Endothelial cell of umbilical vein (primary cell): ENCODE results near the gene MPHOSPH8. TPM values are rescaled to one million over a fixed set of nuclear protein-coding genes. Genes with fewer than 3 reads are reported as not detected.

Experiments
- BruUV-seq: library from RNA; stranded (reverse); fragments of 400-500 nt; replicated peaks from 2 replicates; lab custom pipeline; 2021; lab: Mats Ljungman, UMichigan
- CTCF ChIA-PET: fragments of 300-600, 350-600 bp; sonication (Branson Sonifier 250); formaldehyde crosslinking; loops from one replicate; lab custom pipeline; 2021; ENCODE audit warnings: antibody characterized with exemption, inconsistent platforms; lab: Charles Lee
- POLR2A ChIA-PET: fragments of 300-600, 350-600 bp; sonication (Branson Sonifier 250); formaldehyde crosslinking; loops from one replicate; lab custom pipeline; 2021; ENCODE audit warnings: antibody characterized with exemption, inconsistent platforms; lab: Charles Lee
- DNase-seq: peaks from one replicate; pipeline ENCODE4 v3.0.0-alpha.2; 2011; ENCODE audit warnings: low read depth, low spot score
- FAIRE-seq: peaks from 2 replicates; lab custom pipeline; 2011; peaks lifted over from hg19 to GRCh38; lab: Jason Lieb, UNC
- H2AFZ ChIP-seq: 2 replicates; pipeline ENCODE4 v1.6.0; 2012; ENCODE audit warnings: low read depth, low read length, control low read depth, inconsistent platforms
- H3K27ac ChIP-seq: 2 replicates; pipeline ENCODE4 v1.5.1; 2011; ENCODE audit warnings: low read depth, mild to moderate bottlenecking, control low read depth, low read length, moderate library complexity; ENCODE audit not compliant: insufficient read depth
- H3K27me3 ChIP-seq, 2 experiments: 2 replicates each; pipeline versions ENCODE4 v1.6.0 to v1.6.1; 2011; ENCODE audit warnings: low read length in 2 of 2, mixed read lengths in 1 of 2; ENCODE audit not compliant: control insufficient read depth in 2 of 2, insufficient read depth in 2 of 2
- H3K36me3 ChIP-seq, 2 experiments: 2 replicates in 1 of 2; 3 replicates in 1 of 2; pipeline ENCODE4 v1.5.1; 2011; ENCODE audit warnings: low read length in 2 of 2, mild to moderate bottlenecking in 1 of 2, moderate library complexity in 1 of 2; ENCODE audit not compliant: control insufficient read depth in 2 of 2, insufficient read depth in 2 of 2; ENCODE audit errors: extremely low read depth in 1 of 2
- H3K4me1 ChIP-seq: 3 replicates; pipeline ENCODE4 v1.5.1; 2011; ENCODE audit warnings: mild to moderate bottlenecking, low read length; ENCODE audit not compliant: control insufficient read depth, insufficient read depth; ENCODE audit errors: extremely low read depth
- H3K4me2 ChIP-seq: 2 replicates; pipeline ENCODE4 v1.6.1; 2011; ENCODE audit warnings: low read length, control low read depth, mixed read lengths; ENCODE audit not compliant: insufficient read depth
- H3K4me3 ChIP-seq, 3 experiments: fragments of 200-600 bp in 1 of 3; sonication (generic), shearing (Covaris generic) in 1 of 3; replicated peaks in 1 of 3; 2 replicates each; pipeline ENCODE4 v1.5.1; 2011 to 2016; ENCODE audit warnings: control low read depth in 3 of 3, low read length in 3 of 3, mild to moderate bottlenecking in 2 of 3, inconsistent platforms in 1 of 3, low read depth in 1 of 3, moderate library complexity in 1 of 3; ENCODE audit not compliant: insufficient read depth in 1 of 3
- H3K79me2 ChIP-seq: 2 replicates; pipeline ENCODE4 v1.6.0; 2012; ENCODE audit warnings: low read length, inconsistent platforms; ENCODE audit not compliant: control insufficient read depth, insufficient read depth
- H3K9ac ChIP-seq: replicated peaks from 2 replicates; pipeline ENCODE3; 2011; ENCODE audit warnings: low read length, control low read depth; ENCODE audit not compliant: insufficient read depth; ENCODE audit errors: extremely low read depth
- H3K9me1 ChIP-seq: replicated peaks from 3 replicates; pipeline ENCODE4 v1.6.0; 2011; ENCODE audit warnings: mild to moderate bottlenecking, low read length; ENCODE audit not compliant: control insufficient read depth, insufficient read depth; ENCODE audit errors: extremely low read depth
- H3K9me3 ChIP-seq: replicated peaks from 2 replicates; pipeline ENCODE4 v1.5.1; 2012; ENCODE audit warnings: low read length, inconsistent platforms; ENCODE audit not compliant: control insufficient read depth, insufficient read depth
- H4K20me1 ChIP-seq: replicated peaks from 2 replicates; pipeline ENCODE3; 2011; ENCODE audit warnings: mild to moderate bottlenecking, low read length; ENCODE audit not compliant: control insufficient read depth, insufficient read depth; ENCODE audit errors: extremely low read depth
- CTCF ChIP-seq, 2 donors: IDR thresholded peaks; 1 replicate in 1 of 2; 2 replicates in 1 of 2; pipeline ENCODE4 v1.5.1; 2011; ENCODE audit warnings: low read length in 2 of 2, mild to moderate bottlenecking in 2 of 2, moderate library complexity in 2 of 2, control low read depth in 1 of 2, inconsistent platforms in 1 of 2, low read depth in 1 of 2; ENCODE audit not compliant: insufficient read depth in 1 of 2; ENCODE audit errors: extremely low read depth in 1 of 2
- EZH2 ChIP-seq: IDR thresholded peaks from 2 replicates; pipeline ENCODE4 v1.6.1; 2012; ENCODE audit warnings: borderline replicate concordance, low read depth, mild to moderate bottlenecking, moderate library complexity, low read length, inconsistent platforms; ENCODE audit not compliant: severe bottlenecking
- FOS ChIP-seq: IDR thresholded peaks from 2 replicates; pipeline ENCODE4 v1.6.1; 2011; ENCODE audit warnings: mild to moderate bottlenecking, low read length, moderate library complexity, borderline replicate concordance; ENCODE audit not compliant: insufficient read depth
- GATA2 ChIP-seq: IDR thresholded peaks from 2 replicates; pipeline ENCODE4 v1.7.0; 2011; ENCODE audit warnings: low read depth, mild to moderate bottlenecking, moderate library complexity, mixed read lengths, low read length; ENCODE audit not compliant: insufficient read length, insufficient read depth
- JUN ChIP-seq: IDR thresholded peaks from 2 replicates; pipeline ENCODE4 v1.6.1; 2011; ENCODE audit warnings: borderline replicate concordance, low read depth; ENCODE audit not compliant: insufficient read length, insufficient read depth
- MYC ChIP-seq: IDR thresholded peaks from one replicate; pipeline ENCODE4 v1.6.1; 2011; ENCODE audit warnings: mild to moderate bottlenecking, low read depth, low read length
- POLR2A ChIP-seq: IDR thresholded peaks from 2 replicates; pipeline ENCODE4 v1.6.1; 2012; ENCODE audit warnings: low read depth, mild to moderate bottlenecking, control low read depth, low read length
- POLR2AphosphoS5 ChIP-seq: IDR thresholded peaks from 2 replicates; pipeline ENCODE4 v1.6.1; 2012; ENCODE audit warnings: low read depth, mild to moderate bottlenecking, control low read depth, low read length, moderate library complexity; ENCODE audit not compliant: insufficient read depth
- dilution Hi-C: fragments of 300-500 bp; cut with MboI; formaldehyde crosslinking; loops from one replicate; pipeline ENCODE4 v1.15.0; 2019; ENCODE audit warnings: low sequenced_read_pairs; ENCODE audit not compliant: extremely low pct_ligation_motif_present
- intact Hi-C: fragments of 100-400 bp; cut with micrococcal nuclease; formaldehyde crosslinking; loops from one replicate; pipeline ENCODE4 v1.10.0; 2022
- polyA plus RNA-seq, 4 experiments: library from polyadenylated mRNA; depleted of rRNA in 3 of 4; stranded (reverse) in 3 of 4; unstranded in 1 of 4; fragments of >200 nt; gene quantifications; 2 replicates each; pipeline versions ENCODE4 v1.2.1 to v1.2.3, GENCODE V29; 2011 to 2012; ENCODE audit warnings: missing spikeins in 1 of 4
- total RNA-seq: library from RNA; stranded (reverse); gene quantifications from 2 replicates; pipeline ENCODE4 v1.2.3, GENCODE V29; 2021
- TF ChIP-seq, protein P1 (sequence below): IDR thresholded peaks from 2 replicates; pipeline ENCODE4 v1.6.1; 2011; ENCODE audit not compliant: insufficient read depth, insufficient read length

MPHOSPH8 gene
- total and polyA plus RNA-seq, 2 donors (not counting 3 experiments of a cell fraction or from before 2014, with no cell fraction given), result 16.2 to 31.5 TPM

GRCh38 chr13:19663416-19663979 is 30.0 kb downstream of the MPHOSPH8 start:
- DNase-seq (no peak), FAIRE-seq (no peak)
- Histone ChIP-seq H3K27ac (no peak overlapping the region), H4K20me1 (no peaks in the 10 kb centered on the region), H3K9ac (no peak overlapping the region), H3K4me2 (no peak overlapping the region), H3K4me1 (no peaks in the 10 kb centered on the region), H3K9me1 (no peaks in the 10 kb centered on the region), H3K9me3 (no peaks in the 10 kb centered on the region), H2AFZ (no peak overlapping the region), H3K4me3 (no peak overlapping the region), H3K36me3 (peaks cover 5 to 13% of the 10 kb centered on the region in 2 experiments), H3K27me3 (no peaks in the 10 kb centered on the region), H3K79me2 (no peaks in the 10 kb centered on the region)
- ChIA-PET CTCF (no interaction called here), POLR2A (no interaction called here)
- BruUV-seq, result no TSS peak
- intact Hi-C loops, result no loop called here
- no peak for TF ChIP-seq EZH2
- no peak for TF ChIP-seq GATA2
- no peak for TF ChIP-seq CTCF (IDR thresholded peaks at IDR 0.05; ENCODE audit: extremely low read depth in 1 of 2, insufficient read depth in 1 of 2, low read depth in 1 of 2, low read length in 2 of 2)
- TF ChIP-seq, protein P1, sequence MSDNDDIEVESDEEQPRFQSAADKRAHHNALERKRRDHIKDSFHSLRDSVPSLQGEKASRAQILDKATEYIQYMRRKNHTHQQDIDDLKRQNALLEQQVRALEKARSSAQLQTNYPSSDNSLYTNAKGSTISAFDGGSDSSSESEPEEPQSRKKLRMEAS, result no peak
- TF ChIP-seq POLR2A, result no peak
- TF ChIP-seq MYC, result no peak
- TF ChIP-seq JUN, result no peak
- no peak for TF ChIP-seq FOS
- TF ChIP-seq POLR2AphosphoS5, result no peak
- dilution Hi-C loops, result no loop called here
